HG02840 (cell line): ENCODE data around the gene DSCAML1.

Experiments
- ATAC-seq: cut with Tn5 transposase; IDR thresholded peaks from one replicate; pipeline ENCODE4 v1.9.1; 2021; ENCODE audit warnings: mild to moderate bottlenecking, moderate library complexity, moderate number of reproducible peaks; ENCODE audit not compliant: unreplicated experiment, low FRiP score

The DSCAML1 gene

DNA sequence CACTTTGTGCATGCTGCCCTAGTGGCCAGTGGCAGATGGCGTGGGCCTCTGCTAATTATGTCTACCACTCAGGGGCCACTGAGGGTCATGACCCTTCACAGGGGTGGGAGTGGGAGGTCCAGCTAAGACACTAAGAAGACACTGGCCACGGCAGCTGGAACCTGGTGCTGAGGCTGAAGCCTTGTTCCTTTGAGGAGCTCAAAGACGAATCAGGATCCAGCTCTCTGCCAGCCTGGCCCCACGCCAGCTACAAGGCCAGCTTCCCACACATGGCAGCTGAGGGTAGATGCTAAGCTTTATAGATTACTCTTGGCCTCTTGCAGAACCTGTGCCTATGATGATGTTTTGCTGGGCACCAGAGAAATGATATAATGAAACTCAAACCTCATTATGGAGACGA, 226.3 kb downstream of the DSCAML1 start:
- no peak for ATAC-seq

GRCh38 chr11:117569911-117570310, 227.1 kb downstream of the DSCAML1 start:
- ATAC-seq = no peak

DNA sequence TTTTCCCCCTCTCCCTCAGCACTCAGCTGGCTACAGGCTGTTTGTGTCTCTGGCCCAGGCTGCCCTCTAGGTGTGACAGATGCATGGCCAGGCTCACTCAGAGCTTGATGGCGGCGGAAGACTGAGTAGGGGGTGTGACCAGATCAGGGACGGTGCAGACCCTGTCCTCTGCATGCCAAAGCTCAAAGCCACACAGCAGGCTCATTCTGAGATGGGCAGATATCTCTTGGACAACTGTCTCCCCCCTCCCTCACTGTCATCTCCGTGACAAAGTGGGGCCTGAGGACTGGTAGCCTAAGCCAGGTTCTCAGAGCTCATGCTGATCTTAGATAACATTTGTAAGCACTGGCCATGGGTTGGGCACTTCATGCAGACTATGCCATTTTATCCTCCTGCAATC, 231.3 kb downstream of the DSCAML1 start:
- no peak for ATAC-seq

- no peak for ATAC-seq
These were observed 232.7 kb downstream of the DSCAML1 start for GRCh38 chr11:117564321-117564720.

DNA sequence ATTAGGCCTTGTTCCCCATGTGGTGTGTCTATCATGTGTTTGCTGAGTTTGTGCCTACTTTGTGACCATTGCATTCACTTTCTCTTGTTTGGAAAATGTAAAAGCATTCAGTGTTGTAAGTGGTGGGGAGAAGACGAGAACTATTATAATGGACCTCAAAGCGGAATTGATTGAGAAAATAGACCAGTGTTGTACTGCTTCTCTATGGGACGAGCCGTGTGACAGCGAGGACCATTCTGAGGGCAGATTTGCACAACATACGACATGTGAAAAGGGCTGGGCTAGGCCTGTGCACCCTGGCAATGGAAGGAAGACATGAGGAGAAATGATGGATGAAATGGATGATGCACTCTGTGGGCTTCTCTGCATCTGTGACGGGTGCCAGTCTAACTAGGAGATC, 233.5 kb downstream of the DSCAML1 start:
- ATAC-seq = no peak

GRCh38 chr11:117562136-117562535, 234.9 kb downstream of the DSCAML1 start:
- ATAC-seq = no peak

DNA sequence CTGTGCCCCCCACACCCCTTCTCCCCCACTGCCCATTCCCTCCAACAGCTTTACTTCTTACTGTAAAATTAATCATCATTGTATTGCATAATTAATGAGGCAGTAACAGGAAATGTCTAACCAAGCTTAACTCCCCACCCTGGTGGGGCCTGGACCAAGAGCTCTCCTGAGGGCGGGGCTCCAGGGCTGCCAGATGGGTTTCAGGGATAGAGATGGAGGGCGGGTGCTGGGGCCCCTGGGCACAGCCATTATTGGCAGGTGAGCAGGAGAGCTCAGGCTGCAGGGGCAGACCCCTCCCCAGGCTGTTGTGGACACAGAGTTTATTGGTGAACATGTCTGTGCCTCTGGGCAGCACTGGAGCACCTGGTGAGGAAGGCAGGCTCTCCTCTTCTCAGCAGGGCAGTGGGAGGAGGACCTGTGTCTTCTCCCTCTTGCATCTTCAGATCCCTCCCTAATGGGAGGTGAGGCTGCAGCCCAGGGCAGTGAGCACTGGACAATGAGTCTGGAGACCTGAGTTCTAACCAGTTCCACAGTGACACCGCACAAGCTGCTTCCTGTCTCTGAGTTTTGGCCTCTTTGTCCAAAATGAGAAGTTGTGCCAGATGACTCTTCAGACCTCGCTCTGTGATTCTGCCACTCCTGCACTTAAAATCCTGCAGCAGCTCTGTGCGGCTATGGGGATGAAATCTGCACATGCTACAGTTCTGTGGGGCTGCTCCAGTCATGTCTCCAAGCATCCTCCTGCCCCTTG, 236.1 kb downstream of the DSCAML1 start:
- no peak for ATAC-seq

- ATAC-seq = no peak
These were observed 237.3 kb downstream of the DSCAML1 start for GRCh38 chr11:117559698-117560097.

- no peak for ATAC-seq
These were observed 239.7 kb downstream of the DSCAML1 start for GRCh38 chr11:117557361-117557760.

- ATAC-seq = no peak
These were observed 242.2 kb downstream of the DSCAML1 start for GRCh38 chr11:117554601-117555333.

DNA sequence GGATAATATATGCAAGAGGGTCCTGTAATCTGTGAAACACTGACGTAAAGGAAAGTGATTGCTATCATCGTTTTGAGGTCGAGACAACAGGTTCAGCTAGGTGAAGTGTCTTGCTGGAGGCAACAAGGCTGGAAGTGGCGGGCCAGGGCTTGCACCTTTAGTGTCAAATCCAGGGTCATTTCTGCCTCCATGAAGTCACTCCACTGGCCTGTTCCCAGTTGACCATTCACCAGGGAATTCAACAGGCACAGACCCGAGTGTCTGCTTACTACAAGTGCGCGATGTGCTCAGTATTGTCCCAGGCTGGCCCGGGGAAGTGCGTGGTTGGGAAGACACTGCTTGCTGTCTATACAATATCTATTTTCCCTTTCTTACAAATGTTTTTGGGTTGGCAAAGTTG, 244.4 kb downstream of the DSCAML1 start:
- ATAC-seq = no peak

DNA sequence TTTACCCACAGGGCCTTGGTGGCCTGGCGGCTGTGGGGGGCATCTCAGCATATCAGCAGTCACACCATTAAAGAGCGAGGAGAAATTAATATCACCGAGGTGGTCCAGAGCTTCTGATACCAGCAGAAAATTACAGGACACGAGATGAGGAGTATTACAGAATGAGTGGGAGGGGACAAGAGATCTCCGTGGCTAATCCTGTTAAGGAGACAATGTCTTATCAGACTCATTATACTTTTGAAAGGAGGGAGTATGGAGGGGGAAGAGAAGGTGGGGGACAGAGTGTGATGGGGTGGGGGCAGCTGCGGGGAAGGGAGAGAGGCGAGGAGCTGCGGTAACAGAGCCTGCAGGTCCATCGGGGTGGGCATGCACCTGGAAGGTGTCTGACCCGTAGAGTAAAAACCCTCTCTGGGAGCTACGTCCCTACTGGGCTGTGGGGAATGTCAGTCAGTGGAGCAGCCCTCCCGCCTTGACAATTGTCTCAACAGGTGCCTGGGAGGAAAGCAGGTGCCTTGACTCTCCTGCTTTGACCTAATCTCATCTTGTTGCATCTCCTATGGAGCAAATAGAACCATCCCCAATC, 245.2 kb downstream of the DSCAML1 start:
- ATAC-seq = no peak

DNA sequence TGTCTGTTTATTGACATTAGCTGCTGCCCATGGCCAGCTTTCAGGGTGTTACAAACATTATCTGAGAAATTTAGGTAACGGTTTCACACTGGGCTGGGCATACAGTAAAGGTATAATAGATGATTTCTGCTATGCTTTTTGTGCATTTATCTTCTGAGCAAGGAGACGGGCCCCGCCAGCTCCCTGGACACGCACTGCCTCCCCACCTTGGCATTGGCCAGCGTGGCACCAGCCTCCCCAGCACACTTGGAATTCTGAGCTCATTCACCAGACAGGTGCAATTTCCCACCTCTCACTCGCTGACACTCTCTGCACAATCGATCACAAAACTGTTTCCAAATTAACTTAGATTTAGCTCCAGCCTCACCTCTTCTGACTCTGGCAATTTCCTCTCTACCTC, 246.6 kb downstream of the DSCAML1 start:
- ATAC-seq = no peak

DNA sequence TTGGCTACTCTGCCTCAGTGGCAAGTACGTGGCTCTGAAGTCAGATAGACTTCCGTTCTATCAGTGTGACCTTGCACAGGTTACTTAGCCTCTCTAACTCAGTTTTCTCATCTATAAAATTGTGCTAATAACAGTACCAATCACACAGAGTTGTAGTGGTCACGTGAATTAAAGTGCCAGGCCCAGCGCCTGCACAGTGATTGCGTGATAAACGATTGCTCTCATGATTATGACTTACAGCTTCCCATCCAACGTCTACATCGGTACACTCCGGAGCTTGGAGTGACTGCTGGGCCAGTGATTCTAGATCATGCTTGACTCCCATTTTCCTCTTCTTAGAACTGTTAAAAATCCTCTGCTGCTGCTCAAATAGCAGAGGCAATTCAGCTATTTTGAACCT, 247.6 kb downstream of the DSCAML1 start:
- ATAC-seq = no peak

DNA sequence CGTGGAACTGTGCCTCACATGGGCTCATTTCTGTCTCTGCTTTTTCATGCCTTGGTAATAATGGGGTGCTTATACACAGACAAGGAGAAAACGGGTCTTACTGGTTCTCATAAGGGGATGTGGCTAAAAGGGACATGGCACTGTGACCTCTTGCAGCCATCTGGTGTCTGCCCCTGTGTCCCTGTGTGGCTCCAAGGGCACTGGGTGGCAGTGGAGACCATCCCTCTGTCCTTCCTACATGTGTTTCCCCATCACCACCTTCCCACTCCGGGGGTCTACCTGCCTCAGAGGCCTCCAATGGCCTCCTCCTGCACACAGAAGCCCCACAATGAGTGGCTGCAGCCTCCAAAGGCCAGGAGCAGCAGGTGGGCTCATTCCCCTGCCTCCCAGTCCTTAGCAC, 248.1 kb downstream of the DSCAML1 start:
- ATAC-seq = no peak

- ATAC-seq = no peak
These were observed 249.1 kb downstream of the DSCAML1 start for GRCh38 chr11:117547946-117548345.

- no peak for ATAC-seq
These were observed 249.7 kb downstream of the DSCAML1 start for GRCh38 chr11:117547195-117547850.

- no peak for ATAC-seq
These were observed 250.4 kb downstream of the DSCAML1 start for GRCh38 chr11:117546431-117547194.

DNA sequence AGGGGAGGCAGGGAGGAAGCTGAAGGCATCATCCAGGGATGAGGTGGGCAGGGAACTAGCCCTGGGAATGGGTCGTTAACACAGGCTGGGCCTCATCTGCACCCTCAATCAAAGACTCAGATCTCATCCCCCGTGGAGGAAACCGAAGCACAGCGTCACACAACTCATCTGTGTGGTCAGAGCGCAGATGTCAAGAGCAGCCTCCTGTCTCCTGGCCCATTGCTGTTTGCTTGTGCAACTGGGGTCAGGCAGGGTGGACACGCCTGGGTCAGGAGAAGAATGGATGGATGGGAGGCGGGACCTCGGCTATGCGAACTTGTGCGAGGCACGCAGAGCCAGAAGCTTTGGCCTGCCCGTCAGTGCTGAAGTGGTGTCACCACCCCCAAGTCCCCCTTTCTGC, 251.3 kb downstream of the DSCAML1 start:
- no peak for ATAC-seq

- no peak for ATAC-seq
These were observed 252.8 kb downstream of the DSCAML1 start for GRCh38 chr11:117544130-117544800.
